ENCODE measurements around the gene CEP72. TPM values are rescaled to one million over a fixed set of nuclear protein-coding genes. Genes with fewer than 3 reads are reported as not detected.

The CEP72 gene
- total RNA-seq, 1 experiment from 2014 or later = 6.3 TPM

DNA sequence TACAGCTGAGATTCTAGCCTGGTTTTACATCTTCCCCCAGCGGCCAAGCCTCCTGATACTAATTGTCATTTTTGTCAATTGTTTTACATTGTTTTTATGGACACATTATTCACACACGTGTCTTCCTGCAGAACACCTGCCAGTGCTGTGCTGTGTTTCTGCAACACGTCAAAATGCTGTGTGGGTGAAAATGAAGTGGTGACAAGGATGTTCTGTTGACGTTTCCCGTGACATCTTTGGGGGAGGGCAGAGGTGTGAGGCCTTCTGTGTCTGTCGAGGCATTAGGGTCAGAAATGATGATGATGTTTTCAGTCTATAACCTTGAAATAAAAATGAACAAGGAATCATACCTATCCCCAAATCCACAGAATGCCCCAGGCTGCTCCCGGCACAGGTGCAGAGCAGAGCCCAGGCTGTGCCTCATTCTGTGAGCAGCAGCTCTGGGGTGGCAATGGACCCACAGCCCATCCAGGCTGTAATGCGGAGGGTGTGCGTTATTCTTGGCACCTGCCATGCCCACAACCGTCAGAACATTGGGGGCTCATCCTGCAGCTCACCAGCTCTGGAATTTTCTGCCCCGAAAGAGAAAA, 23.6 kb upstream of the CEP72 start:
- Histone ChIP-seq H3K36me3 (no peaks in the 10 kb centered on the region), H3K4me3 (no peak overlapping the region), H3K27me3 (peaks cover 15% of the 10 kb centered on the region), H3K9me3 (peaks cover 4% of the 10 kb centered on the region)
- no peak for DNase-seq

DNA sequence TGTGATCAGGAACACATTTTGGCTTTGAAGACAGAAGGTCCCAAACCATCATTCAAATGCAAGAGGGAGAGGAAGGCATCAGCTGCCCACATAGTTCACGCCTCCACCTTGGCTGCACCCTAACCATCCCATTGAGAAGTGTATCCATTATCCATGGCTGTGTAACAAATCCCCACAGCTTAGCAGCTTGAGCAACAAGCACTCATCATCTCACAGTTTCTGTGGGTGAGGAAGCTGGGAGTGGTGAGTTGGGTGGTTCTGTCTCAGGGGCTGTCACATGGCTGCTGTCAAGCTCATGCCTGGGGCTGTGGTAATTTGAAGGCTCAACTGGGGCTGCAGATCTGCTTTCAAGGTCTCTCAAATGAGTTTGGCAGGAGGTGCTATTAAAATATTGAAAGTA, 23.0 kb upstream of the CEP72 start:
- Histone ChIP-seq H3K36me3 (no peaks in the 10 kb centered on the region), H3K27me3 (peaks cover 22% of the 10 kb centered on the region), H3K4me3 (no peak overlapping the region), H3K9me3 (peaks cover 4% of the 10 kb centered on the region)
- no peak for DNase-seq

GRCh38 chr5:589588-589987, 22.6 kb upstream of the CEP72 start:
- no peak for DNase-seq
- Histone ChIP-seq H3K4me3 (no peak overlapping the region), H3K36me3 (no peaks in the 10 kb centered on the region), H3K9me3 (peaks cover 4% of the 10 kb centered on the region), H3K27me3 (peaks cover 26% of the 10 kb centered on the region)

DNA sequence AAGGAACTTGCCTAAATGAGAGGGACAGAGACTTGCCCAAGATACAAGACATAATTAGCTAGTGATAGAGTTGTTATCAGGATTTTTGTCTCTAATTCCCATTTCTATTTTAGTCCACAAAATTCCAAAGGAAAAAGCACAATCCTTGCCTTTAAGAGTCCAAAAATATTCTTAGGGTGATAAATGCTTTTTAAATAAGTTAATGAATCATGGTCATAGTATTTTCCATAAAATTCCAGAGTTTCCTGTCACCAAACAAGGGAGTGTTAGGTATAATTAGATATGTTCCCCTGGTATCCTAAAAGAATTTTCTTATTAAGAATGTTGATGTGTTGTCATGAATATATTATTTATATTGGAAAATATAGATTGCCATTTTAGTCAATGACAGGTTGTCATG, 21.8 kb upstream of the CEP72 start:
- H3K9me3 ChIP-seq = peaks cover 4% of the 10 kb centered on the region
- H3K4me3 ChIP-seq = no peak overlapping the region
- no peaks in the 10 kb centered on the region for H3K36me3 ChIP-seq
- H3K27me3 ChIP-seq = peaks cover 32% of the 10 kb centered on the region
- DNase-seq = no peak

DNA sequence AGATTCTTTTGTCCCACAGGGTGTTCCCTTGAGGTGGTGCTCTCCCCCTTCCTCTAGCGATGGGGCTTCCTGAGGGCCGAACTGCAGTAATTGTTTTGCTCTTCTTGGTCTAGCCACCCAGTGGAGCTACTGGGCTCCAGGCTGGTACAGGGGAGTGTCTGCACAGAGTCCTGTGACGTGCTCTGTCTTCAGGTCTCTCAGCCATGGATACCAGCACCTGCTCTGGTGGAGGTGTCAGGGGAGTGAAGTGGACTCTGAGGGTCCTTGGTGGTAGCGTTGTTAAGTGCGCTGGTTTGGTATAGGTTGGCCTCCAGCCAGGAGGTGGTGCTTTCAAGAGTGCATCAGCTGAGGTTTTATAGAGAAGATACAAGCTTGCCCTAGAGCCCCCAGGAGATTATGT, 20.4 kb upstream of the CEP72 start:
- Histone ChIP-seq H3K9me3 (peaks cover 4% of the 10 kb centered on the region), H3K4me3 (no peak overlapping the region), H3K27me3 (peaks cover 45% of the 10 kb centered on the region), H3K36me3 (no peaks in the 10 kb centered on the region)
- no peak for DNase-seq

DNA sequence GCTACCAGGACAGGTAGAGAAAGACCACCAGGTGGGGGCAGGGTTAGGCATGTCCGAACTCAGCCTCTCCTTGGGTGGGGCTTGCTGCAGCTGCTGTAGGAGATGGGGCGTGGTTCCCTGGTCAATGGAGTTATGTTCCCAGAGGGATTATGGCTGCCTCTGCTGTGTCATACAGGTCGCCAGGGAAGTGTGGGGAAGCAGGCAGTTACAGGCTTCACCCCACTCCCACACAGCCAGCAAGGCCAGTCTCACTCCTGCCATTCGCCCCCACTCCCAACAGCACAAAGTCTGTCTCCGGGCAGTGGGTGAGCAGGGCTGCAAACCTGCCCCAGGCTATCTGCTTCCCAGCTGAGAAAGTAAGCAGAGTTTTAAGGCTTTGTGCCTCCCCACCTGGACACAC, 20.0 kb upstream of the CEP72 start:
- no peak for DNase-seq
- Histone ChIP-seq H3K9me3 (peaks cover 4% of the 10 kb centered on the region), H3K4me3 (no peak overlapping the region), H3K36me3 (no peaks in the 10 kb centered on the region), H3K27me3 (peaks cover 49% of the 10 kb centered on the region)

GRCh38 chr5:593511-593910, 18.6 kb upstream of the CEP72 start:
- Histone ChIP-seq H3K27me3 (peaks cover 62% of the 10 kb centered on the region), H3K36me3 (no peaks in the 10 kb centered on the region), H3K9me3 (peaks cover 4% of the 10 kb centered on the region), H3K4me3 (no peak overlapping the region)
- DNase-seq = no peak

GRCh38 chr5:594226-594860, 17.8 kb upstream of the CEP72 start:
- Histone ChIP-seq H3K36me3 (no peaks in the 10 kb centered on the region), H3K4me3 (no peak overlapping the region), H3K27me3 (peaks cover 64% of the 10 kb centered on the region), H3K9me3 (peaks cover 4% of the 10 kb centered on the region)
- DNase-seq = no peak

DNA sequence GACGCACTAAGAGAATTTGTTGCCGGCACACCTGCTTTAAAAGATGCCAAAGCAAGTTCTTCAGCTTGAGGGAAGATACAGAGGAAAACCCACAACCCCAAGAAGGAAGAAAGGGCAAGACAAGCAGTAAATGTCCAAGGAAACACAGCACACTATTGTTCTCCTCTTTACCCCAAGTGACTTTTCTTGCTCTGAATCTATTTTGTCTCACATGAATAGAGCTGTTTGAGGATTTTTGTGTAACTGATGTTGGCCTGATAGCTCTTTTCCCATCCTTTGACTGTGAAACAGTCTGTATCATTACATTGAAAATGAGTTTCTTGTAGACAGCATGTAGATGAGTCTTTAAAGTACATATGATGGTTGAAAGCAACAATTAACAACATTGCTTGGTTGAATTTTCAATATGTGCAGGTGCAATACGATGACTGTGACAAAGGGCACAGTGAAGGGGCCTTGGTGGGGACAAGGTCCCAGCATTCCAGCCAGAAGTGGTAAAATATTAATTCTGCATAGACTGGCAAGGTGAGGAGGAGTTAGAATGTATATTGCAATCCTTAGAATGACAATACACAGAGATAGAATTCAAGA, 16.8 kb upstream of the CEP72 start:
- H3K9me3 ChIP-seq = peaks cover 4% of the 10 kb centered on the region
- DNase-seq = no peak
- H3K36me3 ChIP-seq = no peaks in the 10 kb centered on the region
- H3K4me3 ChIP-seq = no peak overlapping the region
- peaks cover 64% of the 10 kb centered on the region for H3K27me3 ChIP-seq

DNA sequence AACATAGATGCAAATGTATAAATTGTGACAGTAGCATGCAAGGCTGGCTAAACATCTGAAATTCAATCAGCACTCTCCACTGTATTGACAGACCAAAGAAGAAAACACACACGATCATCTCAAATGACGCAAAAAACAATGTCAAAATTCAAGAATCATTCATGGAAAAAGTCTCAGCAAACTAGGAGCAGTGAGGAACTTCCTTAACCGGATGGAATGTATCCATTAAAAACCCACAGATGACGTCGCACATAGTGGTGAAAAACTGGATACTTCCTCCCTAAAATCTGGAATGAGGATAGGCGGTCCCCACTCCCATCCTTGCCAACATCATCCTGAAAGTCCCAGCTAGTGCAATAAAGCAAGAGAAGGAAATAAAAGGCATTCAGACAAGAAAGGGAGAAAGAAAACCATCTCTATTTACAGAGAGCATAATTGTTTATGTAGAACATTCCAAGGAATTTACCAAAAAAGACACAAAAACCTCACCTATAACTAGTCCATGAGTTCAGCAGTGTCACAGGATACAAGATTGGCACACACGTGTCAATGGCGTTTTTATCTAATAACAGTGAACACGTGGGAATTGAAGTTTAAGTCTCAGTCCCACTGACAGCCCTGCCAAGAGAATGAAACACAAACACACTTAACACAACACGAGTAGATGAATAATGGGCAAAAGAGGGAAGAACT, 14.1 kb upstream of the CEP72 start:
- H3K4me3 ChIP-seq = no peak overlapping the region
- H3K36me3 ChIP-seq = no peaks in the 10 kb centered on the region
- peaks cover 62% of the 10 kb centered on the region for H3K27me3 ChIP-seq

DNA sequence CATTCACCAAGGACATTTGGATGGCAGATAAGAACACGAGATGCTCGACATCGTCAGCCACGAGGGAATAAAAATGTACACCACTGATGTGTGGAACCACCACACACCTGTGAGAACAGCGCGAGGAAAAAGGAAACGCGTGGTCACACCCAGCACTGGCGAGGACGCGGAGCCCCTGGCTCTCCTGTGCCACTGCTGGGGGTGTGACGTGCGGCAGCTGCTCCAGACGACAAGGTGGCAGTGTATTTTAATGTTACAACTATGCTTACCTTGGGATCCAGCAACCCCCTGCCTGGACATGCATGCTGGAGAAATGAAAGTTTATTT, 13.6 kb upstream of the CEP72 start:
- Histone ChIP-seq H3K27me3 (peaks cover 56% of the 10 kb centered on the region), H3K4me3 (no peak overlapping the region), H3K9me3 (no peaks in the 10 kb centered on the region), H3K36me3 (no peaks in the 10 kb centered on the region)
- DNase-seq = no peak

More for the DNA sequence above, 14.1 kb upstream of the CEP72 start:
- no peak for DNase-seq
- H3K9me3 ChIP-seq = no peaks in the 10 kb centered on the region

- no peak overlapping the region for H3K4me3 ChIP-seq
- H3K36me3 ChIP-seq = no peaks in the 10 kb centered on the region
- no peaks in the 10 kb centered on the region for H3K9me3 ChIP-seq
- peaks cover 34% of the 10 kb centered on the region for H3K27me3 ChIP-seq
- DNase-seq = no peak
Measured at GRCh38 chr5:600886-601541, 11.1 kb upstream of the CEP72 start.

GRCh38 chr5:601771-602465, 10.2 kb upstream of the CEP72 start:
- Histone ChIP-seq H3K4me3 (no peak overlapping the region), H3K9me3 (no peaks in the 10 kb centered on the region), H3K27me3 (peaks cover 25% of the 10 kb centered on the region), H3K36me3 (no peaks in the 10 kb centered on the region)
- DNase-seq = no peak

GRCh38 chr5:602466-603035, 9.6 kb upstream of the CEP72 start:
- peaks cover 19% of the 10 kb centered on the region for H3K27me3 ChIP-seq
- no peaks in the 10 kb centered on the region for H3K9me3 ChIP-seq
- no peak for DNase-seq
- no peaks in the 10 kb centered on the region for H3K36me3 ChIP-seq
- no peak overlapping the region for H3K4me3 ChIP-seq

DNA sequence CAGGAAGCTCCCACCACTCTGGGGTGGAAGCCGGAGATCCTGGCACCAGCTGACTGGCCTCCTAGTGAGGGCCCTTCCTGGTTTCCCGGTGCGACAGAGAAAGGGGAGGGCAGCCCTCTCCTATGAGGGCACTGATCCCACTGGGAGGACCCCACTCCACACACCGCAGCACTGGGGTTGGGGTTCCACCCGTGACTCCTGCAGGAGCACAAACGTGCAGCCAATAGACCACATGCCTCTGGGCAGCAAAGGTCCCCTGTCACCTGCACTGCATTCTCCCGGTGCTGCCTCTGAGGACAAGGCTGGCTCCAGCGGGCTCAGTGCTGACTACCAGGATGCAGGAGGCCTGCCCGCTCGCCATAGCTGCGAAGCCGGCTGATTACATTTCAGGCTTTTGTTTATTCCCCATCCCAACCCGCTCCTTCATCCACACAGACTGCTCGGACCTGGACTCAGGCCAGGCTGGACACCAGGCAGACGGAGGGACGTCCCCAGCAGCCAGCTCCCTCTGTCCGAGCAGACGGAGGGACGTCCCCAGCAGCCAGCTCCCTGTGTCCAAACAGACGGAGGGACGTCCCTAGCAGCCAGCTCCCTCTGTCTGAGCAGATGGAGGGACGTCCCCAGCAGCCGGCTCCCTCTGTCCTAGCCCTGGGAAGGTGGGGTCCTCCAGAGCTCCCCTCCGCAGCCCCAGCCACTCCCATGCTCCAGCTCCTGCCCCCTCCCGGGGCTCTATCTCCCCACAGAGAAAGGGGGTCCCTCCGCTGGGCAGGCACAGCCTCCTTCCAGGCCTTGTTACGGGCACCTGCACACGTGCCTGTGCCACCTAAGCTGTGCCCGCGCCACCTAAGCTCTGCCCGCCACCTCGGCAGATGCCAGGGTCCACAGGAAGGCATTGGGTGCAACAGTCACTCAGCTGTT, 8.8 kb upstream of the CEP72 start:
- H3K9me3 ChIP-seq = no peaks in the 10 kb centered on the region
- H3K27me3 ChIP-seq = peaks cover 11% of the 10 kb centered on the region
- DNase-seq = no peak
- no peak overlapping the region for H3K4me3 ChIP-seq
- no peaks in the 10 kb centered on the region for H3K36me3 ChIP-seq

All from MG63 (cell line).